Daoy (cell line): ENCODE measurements around the gene C7. TPM values are rescaled to one million over a fixed set of nuclear protein-coding genes. Genes with fewer than 3 reads are reported as not detected.
"Not testable (repeated sequence)": the region's sequence is repeated elsewhere in the genome, so short reads cannot be mapped to it uniquely, and the experiment has no call there.

Experiments
- DNase-seq: peaks from one replicate; pipeline ENCODE4 v3.0.0-alpha.2; 2015; ENCODE audit warnings: low read depth
- total RNA-seq: library from RNA; depleted of rRNA; stranded (reverse); fragments of >200 nt; shearing (Covaris generic); gene quantifications from 2 replicates; pipeline ENCODE4 v1.2.3, GENCODE V29; 2014; rRNA removed

The C7 gene
- total RNA-seq: 0.33 and 1.0 TPM in 2 replicates

GRCh38 chr5:40909264-40909663 lies at the start of gene C7:
TSS of gene C7 (plus strand) at chr5:40909497. CDS start at chr5:40909611, 114 bp downstream.
- DNase-seq: no peak

- DNase-seq: no peak
These were observed 48.6 kb upstream of the C7 start for GRCh38 chr5:40860711-40861110.

GRCh38 chr5:40865004-40865403 lies 44.3 kb upstream of the C7 start:
- DNase-seq: not testable (repeated sequence)

DNA sequence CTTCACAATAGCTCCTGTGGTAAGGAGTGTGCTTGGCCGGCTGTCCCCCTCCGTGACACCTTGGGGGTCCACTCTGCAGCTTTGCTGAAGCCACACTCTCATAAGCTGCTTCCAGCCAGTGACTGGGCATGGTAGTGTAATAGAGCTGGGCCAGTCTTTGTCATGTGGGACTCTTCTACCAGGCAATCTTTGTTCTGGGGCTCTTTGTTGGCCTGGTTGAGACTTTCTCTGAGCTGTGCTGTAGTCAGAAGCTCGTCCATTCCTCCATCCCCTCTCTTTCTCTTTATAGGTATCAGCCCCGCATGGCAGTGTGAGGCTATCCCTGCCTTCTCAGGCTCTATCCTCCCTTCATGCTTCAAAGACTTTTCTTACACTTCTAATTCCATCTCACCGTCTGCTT lies 42.5 kb upstream of the C7 start:
- DNase-seq: no peak

DNA sequence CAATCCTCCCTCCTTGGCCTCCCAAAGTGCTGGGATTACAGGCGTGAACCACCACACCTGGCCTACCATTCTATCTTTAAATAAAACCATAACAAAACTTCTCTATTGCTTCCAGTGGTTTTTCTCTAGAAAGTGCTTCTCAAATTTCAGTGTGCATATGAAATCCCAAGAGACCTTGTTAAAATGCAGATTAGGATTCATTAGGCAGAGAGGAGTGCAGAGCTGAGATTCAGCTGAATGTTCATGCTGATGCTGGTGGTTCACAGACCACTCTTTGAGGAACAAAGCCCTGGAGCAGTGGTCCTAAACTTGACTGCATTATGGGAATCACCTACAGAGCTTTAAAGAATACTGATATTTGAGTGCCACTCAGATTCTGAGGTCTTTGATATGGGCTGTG lies 39.9 kb upstream of the C7 start:
- no peak for DNase-seq

DNA sequence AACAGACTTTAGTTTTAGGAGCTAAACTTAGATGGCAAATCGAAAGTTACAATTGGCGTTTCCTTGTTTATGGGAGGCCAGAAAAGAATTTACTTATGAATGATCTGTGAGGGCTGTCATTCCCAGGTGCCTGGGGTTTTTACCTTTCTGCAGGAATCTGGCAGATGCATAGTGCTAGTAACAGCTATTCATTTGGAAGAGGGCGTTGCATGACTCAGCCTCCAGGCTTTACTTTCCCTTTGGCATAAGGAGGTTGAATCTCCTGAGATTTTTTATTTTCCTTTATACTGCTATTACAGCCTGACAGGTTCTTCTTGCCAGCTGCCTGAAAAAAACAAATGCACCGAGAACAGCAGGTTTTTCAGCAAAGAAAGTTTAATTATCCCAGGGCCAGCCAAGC lies 38.1 kb upstream of the C7 start:
- DNase-seq: peak; percentile 5

GRCh38 chr5:40872253-40872652 lies 37.0 kb upstream of the C7 start:
- not testable (repeated sequence) for DNase-seq

DNA sequence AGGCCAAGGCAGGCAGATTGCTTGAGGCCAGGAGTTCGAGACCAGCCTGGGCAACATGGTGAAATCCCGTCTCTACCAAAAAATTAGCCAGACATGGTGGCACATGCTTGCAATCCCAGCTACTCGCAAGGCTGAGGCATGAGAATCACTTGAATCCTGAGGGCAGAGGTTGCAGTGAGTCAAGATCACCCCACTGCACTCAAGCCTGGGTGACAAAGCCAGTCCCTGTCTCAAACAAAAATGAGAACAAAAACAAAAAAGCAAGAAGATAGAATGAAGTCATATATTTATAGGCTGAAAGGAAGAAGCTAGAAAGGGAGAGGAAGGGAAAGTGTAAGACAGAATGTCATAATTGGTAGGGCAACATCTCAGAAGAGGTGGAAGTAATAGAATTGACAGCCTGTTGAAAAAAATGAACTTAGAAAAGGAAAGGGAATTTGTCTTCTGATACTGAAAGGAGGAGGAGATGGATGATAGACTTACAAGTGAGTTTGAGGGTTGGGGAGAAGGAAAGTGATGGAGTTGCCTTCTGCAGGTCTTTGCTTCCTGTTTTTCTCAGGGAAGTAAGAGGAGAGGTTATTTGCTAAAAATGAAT lies 35.9 kb upstream of the C7 start:
- DNase-seq: no peak

- no peak for DNase-seq
These were observed 33.3 kb upstream of the C7 start for GRCh38 chr5:40875958-40876357.

- no peak for DNase-seq
These were observed 31.8 kb upstream of the C7 start for GRCh38 chr5:40877371-40877988.

DNA sequence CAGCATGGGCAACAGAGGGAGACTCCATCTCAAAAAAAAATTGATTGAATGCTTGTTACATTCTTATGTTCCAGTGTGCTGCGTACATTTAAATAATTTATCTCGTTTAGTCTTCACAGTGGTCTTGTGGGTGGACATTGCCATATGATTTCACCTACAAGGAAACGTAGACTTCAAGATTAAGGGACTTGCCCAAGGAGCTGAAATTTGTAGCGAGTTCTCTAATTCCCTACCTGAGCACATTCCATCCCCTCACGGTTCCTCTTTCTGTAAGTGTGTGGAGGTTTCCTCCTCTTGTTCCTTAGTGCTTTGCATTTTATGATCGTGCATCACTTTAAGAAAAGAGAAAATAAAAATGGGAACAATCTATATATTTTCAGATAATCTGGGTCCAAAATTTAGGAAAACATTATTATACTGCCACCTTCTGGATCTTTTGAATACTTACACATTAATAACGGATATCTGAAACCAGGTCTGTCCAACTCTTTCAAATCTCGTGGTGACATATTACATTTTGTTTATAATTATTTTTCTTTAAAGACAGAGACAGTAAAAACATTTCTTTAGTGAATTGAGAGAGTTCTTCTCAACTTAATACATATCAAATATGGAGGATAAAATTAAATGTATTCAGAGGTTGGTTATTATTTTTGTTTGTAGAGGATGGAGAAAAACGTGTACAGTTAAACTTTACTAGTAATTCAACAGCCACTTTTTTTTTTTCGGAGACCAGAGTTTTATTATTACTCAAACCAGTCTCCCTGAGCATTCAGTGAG lies 29.9 kb upstream of the C7 start:
- DNase-seq: no peak

DNA sequence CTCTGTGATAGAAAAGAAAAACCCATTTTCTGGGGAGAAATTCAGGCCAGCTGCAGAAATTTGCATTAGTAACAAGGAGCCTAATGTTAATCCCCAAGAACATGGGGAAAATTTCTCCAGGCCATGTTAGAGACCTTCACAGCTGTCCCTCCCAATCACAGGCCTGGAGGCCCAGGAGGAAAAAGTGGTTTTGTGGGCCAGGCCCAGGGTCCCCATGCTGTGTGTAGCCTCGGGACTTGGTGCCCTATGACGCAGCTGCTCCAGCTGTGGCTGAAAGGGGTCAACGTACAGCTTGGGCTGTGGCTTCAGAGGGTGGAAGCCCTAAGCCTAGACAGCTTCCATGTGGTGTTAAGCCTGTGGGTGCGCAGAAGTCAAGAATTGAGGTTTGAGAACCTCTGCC lies 27.0 kb upstream of the C7 start:
- DNase-seq: no peak

DNA sequence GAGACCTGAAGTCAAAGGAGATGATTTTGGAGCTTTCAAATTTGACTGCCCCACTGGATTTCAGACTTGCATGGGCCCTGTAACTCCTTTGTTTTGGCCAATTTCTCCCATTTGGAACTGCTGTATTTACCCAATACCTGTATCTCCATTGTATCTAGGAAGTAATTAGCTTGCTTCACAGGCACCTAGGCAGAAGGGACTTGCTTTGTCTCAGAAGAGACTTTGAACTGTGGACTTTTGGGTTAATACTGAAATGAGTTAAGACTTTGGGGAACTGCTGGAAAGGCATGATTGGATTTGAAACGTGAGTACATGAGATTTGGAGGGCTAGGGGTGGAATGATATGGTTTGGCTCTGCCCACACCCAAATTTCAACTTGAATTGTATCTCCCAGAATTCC lies 26.2 kb upstream of the C7 start:
- not testable (repeated sequence) for DNase-seq

- not testable (repeated sequence) for DNase-seq
These were observed 13.6 kb upstream of the C7 start for GRCh38 chr5:40895440-40896425.

DNA sequence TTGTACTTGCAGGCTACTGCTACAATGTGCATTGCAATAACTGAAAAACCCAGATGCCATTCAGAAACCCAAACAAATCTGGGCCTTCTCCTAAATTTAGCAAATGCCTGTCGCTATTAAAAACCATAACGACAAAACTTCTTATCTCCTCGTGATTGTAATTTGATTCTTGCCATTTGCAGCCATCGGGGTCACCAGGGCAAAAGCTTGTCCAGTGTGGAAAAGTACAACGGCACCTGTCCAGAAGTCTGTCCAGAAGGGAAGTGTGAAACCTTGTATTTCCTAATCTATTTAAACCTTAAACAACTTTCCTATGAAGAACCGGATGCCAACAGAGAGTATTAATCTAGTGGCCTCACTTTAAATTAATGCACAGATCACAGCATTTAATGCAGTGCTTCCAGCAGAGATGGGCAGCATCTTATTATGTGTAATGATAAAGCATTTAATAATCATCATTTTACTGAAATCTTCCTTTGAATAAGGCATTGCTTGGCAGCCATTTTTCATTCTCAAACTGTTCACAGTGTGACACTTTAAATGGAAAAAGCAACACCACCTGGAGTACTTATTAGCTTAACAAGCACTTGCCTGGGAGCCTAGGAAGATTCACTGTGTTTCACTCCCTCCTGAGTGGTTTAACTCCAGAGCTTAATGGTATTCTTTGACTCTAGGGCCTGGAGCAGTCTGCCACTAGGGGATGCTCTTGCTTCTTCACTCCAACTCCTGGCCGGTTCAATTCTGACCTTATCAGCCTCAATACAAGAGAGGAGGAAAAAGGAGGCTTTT lies 4.9 kb upstream of the C7 start:
- DNase-seq: peak; percentile 37

- DNase-seq: no peak
These were observed 4.3 kb upstream of the C7 start for GRCh38 chr5:40904994-40905306.

- DNase-seq: no peak
These were observed 2.9 kb upstream of the C7 start for GRCh38 chr5:40906351-40906751.

DNA sequence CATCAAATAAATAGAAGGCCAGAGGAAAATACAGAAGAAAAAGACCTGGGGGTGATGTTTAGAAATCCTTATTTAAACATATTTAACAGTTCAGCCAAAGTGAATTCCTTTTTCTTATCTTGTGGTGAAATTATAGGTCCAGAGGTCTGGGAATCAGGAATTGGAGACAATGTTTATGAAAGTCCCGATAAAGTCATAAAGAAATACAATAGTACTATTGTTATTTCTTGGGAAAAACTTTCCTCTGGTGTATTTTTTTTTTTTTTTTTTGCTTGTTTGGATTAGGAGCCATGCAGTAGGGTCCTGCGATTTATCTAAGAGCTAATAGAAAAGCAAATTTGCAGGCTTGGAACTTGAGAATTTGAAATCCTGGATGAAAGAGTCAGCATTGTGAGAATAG lies 426 bp downstream of the C7 start:
- no peak for DNase-seq

DNA sequence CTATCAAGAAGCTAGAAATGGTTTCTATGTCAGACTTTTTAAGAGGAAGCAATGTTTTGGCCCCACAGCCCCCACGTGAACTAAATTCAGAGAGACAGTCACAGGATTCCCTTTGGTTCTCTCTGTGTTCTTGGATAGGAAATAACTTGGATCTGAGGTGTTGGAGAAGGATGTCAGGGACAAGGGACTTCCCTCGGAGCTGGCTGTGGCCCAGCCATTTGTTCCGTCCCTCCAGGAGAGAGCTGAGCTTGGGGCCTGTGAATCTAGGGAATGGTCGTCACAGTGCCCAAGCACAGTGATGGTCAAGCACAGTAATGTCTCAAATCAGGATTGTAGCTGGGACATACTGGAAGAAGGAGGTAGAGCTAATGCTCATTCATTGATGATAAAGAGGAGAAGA lies 2.0 kb downstream of the C7 start:
- DNase-seq: no peak

DNA sequence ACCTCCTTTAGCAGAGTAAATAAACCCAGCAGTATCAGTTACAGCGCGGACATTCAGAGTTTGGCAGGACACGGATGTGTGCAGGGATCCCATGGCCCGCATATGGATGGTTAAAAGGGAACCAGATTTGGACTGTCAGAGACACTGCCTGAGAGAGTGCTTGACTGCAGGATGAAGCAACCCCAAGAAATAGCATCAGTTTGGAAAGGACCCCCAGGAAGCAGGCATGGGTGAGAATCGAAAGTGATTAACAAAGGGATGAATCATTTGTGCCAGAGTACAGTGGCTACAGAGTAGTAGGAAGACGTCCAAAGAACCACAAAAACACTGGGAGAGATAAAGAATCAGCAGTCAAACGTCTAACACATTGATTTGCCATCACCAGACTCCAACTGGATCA lies 5.5 kb downstream of the C7 start:
- DNase-seq: peak; percentile 56

GRCh38 chr5:40915341-40915926 lies 6.1 kb downstream of the C7 start:
- no peak for DNase-seq
